OCI-LY1 (cell line): ENCODE results near the gene NOSTRIN.

Experiments used
- EZH2 ChIP-seq: fragments of 200-600 bp; sonication (generic), shearing (Covaris generic); IDR thresholded peaks from 2 replicates; pipeline ENCODE4 v1.8.0; 2017; ENCODE audit warnings: borderline replicate concordance, mixed run types, mild to moderate bottlenecking, antibody characterized with exemption, low read length, moderate library complexity, mixed read lengths
- TF ChIP-seq, protein P1 (sequence below): fragments of 200-600 bp; sonication (generic), shearing (Covaris generic); IDR thresholded peaks from 2 replicates; pipeline ENCODE4 v1.5.1; 2017; ENCODE audit warnings: mild to moderate bottlenecking, antibody characterized with exemption, low read length, moderate library complexity, mixed read lengths

GRCh38 chr2:168907940-168908662 is 105.7 kb downstream of the NOSTRIN start:
- TF ChIP-seq, protein P1, sequence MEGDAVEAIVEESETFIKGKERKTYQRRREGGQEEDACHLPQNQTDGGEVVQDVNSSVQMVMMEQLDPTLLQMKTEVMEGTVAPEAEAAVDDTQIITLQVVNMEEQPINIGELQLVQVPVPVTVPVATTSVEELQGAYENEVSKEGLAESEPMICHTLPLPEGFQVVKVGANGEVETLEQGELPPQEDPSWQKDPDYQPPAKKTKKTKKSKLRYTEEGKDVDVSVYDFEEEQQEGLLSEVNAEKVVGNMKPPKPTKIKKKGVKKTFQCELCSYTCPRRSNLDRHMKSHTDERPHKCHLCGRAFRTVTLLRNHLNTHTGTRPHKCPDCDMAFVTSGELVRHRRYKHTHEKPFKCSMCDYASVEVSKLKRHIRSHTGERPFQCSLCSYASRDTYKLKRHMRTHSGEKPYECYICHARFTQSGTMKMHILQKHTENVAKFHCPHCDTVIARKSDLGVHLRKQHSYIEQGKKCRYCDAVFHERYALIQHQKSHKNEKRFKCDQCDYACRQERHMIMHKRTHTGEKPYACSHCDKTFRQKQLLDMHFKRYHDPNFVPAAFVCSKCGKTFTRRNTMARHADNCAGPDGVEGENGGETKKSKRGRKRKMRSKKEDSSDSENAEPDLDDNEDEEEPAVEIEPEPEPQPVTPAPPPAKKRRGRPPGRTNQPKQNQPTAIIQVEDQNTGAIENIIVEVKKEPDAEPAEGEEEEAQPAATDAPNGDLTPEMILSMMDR = no peak
- no peak for TF ChIP-seq EZH2
